MM.1S (cell line): ENCODE results near the gene SELENOO.

Experiments used
- DNase-seq: peaks from one replicate; pipeline ENCODE4 v3.0.0-alpha.2; 2015
- H2AFZ ChIP-seq: fragments of 300-600 bp; sonication (generic); 2 replicates; pipeline ENCODE4 v1.6.0; 2016; ENCODE audit warnings: antibody characterized with exemption, low read length
- H3F3A ChIP-seq: fragments of 300-600 bp; sonication (generic); 2 replicates; pipeline ENCODE4 v1.6.1; 2016; ENCODE audit warnings: mild to moderate bottlenecking, antibody characterized with exemption, low read length, moderate library complexity, mixed read lengths; ENCODE audit not compliant: insufficient read depth
- H3K27ac ChIP-seq: fragments of 300-600 bp; sonication (generic); 2 replicates; pipeline ENCODE4 v1.5.1; 2016; ENCODE audit warnings: mild to moderate bottlenecking, low read length
- H3K27me3 ChIP-seq: fragments of 300-600 bp; sonication (generic); replicated peaks from 2 replicates; pipeline ENCODE4 v1.6.0; 2016; ENCODE audit warnings: low read length; ENCODE audit not compliant: insufficient read depth
- H3K36me3 ChIP-seq: fragments of 300-600 bp; sonication (generic); replicated peaks from 2 replicates; pipeline ENCODE4 v1.6.1; 2016; ENCODE audit warnings: mild to moderate bottlenecking, low read length, mixed read lengths; ENCODE audit not compliant: insufficient read depth
- H3K4me1 ChIP-seq: fragments of 300-600 bp; sonication (generic); 2 replicates; pipeline ENCODE4 v1.6.1; 2016; ENCODE audit warnings: low read length, mixed read lengths
- H3K4me2 ChIP-seq: fragments of 300-600 bp; sonication (generic); 2 replicates; pipeline ENCODE4 v1.6.0; 2016; ENCODE audit warnings: low read depth, low read length
- H3K4me3 ChIP-seq: fragments of 300-600 bp; sonication (generic); 2 replicates; pipeline ENCODE4 v1.5.1; 2016; ENCODE audit warnings: low read length, mixed read lengths
- H3K79me2 ChIP-seq: fragments of 300-600 bp; sonication (generic); 2 replicates; pipeline ENCODE4 v1.6.1; 2016; ENCODE audit warnings: mixed run types, low read length, mixed read lengths
- H3K9ac ChIP-seq: fragments of 300-600 bp; sonication (generic); 2 replicates; pipeline ENCODE4 v1.6.1; 2016; ENCODE audit warnings: low read length, mixed read lengths
- H3K9me2 ChIP-seq: fragments of 300-600 bp; sonication (generic); replicated peaks from 2 replicates; pipeline ENCODE4 v1.6.1; 2016; ENCODE audit warnings: mild to moderate bottlenecking, low read length, mixed read lengths; ENCODE audit not compliant: insufficient read depth
- H3K9me3 ChIP-seq: fragments of 300-600 bp; sonication (generic); replicated peaks from 2 replicates; pipeline ENCODE4 v1.6.1; 2016; ENCODE audit warnings: mild to moderate bottlenecking, low read length, mixed read lengths; ENCODE audit not compliant: insufficient read depth
- H4K20me1 ChIP-seq: fragments of 300-600 bp; sonication (generic); 2 replicates; pipeline ENCODE4 v1.6.1; 2016; ENCODE audit warnings: mild to moderate bottlenecking, low read length, moderate library complexity, mixed read lengths; ENCODE audit not compliant: insufficient read depth
- EZH2 ChIP-seq: fragments of 300-600 bp; sonication (generic); optimal IDR thresholded peaks from 2 replicates; pipeline ENCODE3; 2017; ENCODE audit warnings: low read depth, mild to moderate bottlenecking, antibody characterized with exemption, low read length, mixed read lengths
- EZH2phosphoT487 ChIP-seq: fragments of 300-600 bp; sonication (generic); IDR thresholded peaks from 2 replicates; pipeline ENCODE4 v1.6.1; 2018; ENCODE audit warnings: antibody characterized with exemption, low read length
- TF ChIP-seq, protein P1 (sequence below): fragments of 300-600 bp; sonication (generic); IDR thresholded peaks from 2 replicates; pipeline ENCODE4 v1.5.1; 2016; ENCODE audit warnings: antibody characterized with exemption, low read length, mixed read lengths

SELENOO gene

DNA sequence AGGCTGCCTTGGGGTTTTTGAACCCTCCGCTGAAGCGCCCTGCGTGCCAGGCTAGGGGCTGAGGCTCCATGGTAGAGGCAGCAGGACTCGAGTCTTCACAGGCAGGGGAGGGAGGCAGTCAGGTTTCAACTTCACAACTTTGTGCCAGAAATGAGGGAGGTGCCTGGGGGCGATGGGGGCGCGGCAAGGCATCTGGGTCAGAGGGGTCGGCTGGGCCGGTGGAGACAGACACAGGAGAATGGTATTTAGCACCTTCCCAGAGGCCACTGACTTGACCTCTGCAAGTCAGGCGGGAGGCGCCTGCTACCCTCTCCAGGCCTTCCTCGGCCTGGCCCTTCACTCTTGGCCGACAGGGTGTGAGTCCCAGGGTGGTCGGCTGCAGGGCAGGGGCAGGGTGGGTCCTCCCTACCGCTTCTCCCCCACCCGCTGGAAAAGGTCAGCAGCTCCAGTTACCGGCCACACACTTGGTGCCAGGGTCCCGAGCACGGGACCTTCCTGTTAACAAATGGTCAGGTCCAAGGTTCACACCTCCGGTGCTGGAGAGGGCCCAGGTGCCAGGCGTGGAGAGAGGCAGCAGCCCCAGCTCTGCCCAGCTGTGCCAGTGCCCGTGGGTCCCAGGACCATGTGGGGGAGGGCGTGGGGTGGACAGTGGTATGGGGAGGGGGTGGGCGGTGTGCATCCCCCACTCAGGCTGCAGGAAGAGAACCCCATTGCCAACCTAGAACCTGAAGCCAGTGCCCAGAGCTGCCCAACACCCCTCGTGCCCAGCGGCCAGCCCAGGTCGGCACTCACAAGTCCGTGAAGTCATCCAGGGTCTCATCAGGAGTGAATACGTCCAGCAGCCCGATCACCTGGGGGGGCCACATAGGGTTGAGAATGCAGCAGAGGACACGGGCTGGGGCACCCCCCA is 56.9 kb downstream of the SELENOO start:
- Histone ChIP-seq H3K9me3 (no peaks in the 10 kb centered on the region), H3K36me3 (no peaks in the 10 kb centered on the region), H3K27ac (no peak overlapping the region), H3K9ac (no peak overlapping the region), H3K9me2 (no peaks in the 10 kb centered on the region), H3F3A (no peaks in the 10 kb centered on the region), H4K20me1 (no peaks in the 10 kb centered on the region), H3K4me3 (no peak overlapping the region), H3K4me2 (no peak overlapping the region), H3K4me1 (peaks cover 8% of the 10 kb centered on the region), H2AFZ (no peak overlapping the region), H3K27me3 (no peaks in the 10 kb centered on the region), H3K79me2 (peaks cover 16% of the 10 kb centered on the region)
- DNase-seq, result no peak
- TF ChIP-seq EZH2phosphoT487 (no peak), EZH2 (no peak)
- TF ChIP-seq, protein P1, sequence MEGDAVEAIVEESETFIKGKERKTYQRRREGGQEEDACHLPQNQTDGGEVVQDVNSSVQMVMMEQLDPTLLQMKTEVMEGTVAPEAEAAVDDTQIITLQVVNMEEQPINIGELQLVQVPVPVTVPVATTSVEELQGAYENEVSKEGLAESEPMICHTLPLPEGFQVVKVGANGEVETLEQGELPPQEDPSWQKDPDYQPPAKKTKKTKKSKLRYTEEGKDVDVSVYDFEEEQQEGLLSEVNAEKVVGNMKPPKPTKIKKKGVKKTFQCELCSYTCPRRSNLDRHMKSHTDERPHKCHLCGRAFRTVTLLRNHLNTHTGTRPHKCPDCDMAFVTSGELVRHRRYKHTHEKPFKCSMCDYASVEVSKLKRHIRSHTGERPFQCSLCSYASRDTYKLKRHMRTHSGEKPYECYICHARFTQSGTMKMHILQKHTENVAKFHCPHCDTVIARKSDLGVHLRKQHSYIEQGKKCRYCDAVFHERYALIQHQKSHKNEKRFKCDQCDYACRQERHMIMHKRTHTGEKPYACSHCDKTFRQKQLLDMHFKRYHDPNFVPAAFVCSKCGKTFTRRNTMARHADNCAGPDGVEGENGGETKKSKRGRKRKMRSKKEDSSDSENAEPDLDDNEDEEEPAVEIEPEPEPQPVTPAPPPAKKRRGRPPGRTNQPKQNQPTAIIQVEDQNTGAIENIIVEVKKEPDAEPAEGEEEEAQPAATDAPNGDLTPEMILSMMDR, result no peak

- Histone ChIP-seq H3K36me3 (no peaks in the 10 kb centered on the region), H3F3A (no peaks in the 10 kb centered on the region), H3K4me1 (peaks cover 8% of the 10 kb centered on the region), H2AFZ (no peak overlapping the region), H3K27me3 (no peaks in the 10 kb centered on the region), H4K20me1 (no peaks in the 10 kb centered on the region), H3K4me2 (no peak overlapping the region), H3K4me3 (no peak overlapping the region), H3K27ac (no peak overlapping the region), H3K9me2 (no peaks in the 10 kb centered on the region), H3K9ac (no peak overlapping the region), H3K9me3 (no peaks in the 10 kb centered on the region), H3K79me2 (peaks cover 16% of the 10 kb centered on the region)
- TF ChIP-seq EZH2, result no peak
- TF ChIP-seq EZH2phosphoT487, result no peak
- TF ChIP-seq, protein P1, result no peak
- no peak for DNase-seq
Observed at GRCh38 chr22:50258361-50259292, 57.8 kb downstream of the SELENOO start.

DNA sequence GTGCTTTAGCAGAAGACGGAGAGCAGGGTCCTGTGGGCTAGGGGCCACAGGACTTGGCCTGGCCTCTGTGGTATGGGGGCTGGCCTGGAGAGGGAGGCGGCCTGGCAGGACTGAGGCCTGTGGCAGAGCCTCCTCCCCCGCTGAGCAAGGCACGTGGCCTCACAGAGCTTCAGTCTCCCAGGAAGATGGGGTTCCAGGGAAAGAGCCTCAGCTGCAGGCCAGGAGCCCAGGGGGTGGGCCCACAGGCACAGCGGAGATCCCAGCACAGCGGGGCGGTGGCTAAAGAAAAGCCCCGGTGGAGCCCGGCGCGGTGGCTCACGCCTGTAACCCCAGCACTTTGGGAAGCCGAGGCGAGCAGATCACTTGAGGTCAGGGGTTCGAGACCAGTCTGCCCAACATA is 58.5 kb downstream of the SELENOO start:
- H3K36me3 ChIP-seq, result no peaks in the 10 kb centered on the region
- no peak for DNase-seq

More for the DNA sequence above, 58.5 kb downstream of the SELENOO start:
- H3K9ac ChIP-seq, result no peak overlapping the region
- H4K20me1 ChIP-seq, result no peaks in the 10 kb centered on the region
- H3F3A ChIP-seq, result no peaks in the 10 kb centered on the region
- no peak overlapping the region for H3K27ac ChIP-seq
- no peak overlapping the region for H3K4me3 ChIP-seq
- no peaks in the 10 kb centered on the region for H3K9me3 ChIP-seq
- TF ChIP-seq, protein P1, result no peak
- TF ChIP-seq EZH2phosphoT487, result no peak
- no peak for TF ChIP-seq EZH2
- H3K9me2 ChIP-seq, result no peaks in the 10 kb centered on the region
- peaks cover 8% of the 10 kb centered on the region for H3K4me1 ChIP-seq
- H3K4me2 ChIP-seq, result no peak overlapping the region
- H2AFZ ChIP-seq, result no peak overlapping the region
- H3K27me3 ChIP-seq, result no peaks in the 10 kb centered on the region
- peaks cover 16% of the 10 kb centered on the region for H3K79me2 ChIP-seq
